ENCODE results near the gene LINC00632.

Gene LINC00632

GRCh38 chrX:140712413-140713173, 3.0 kb downstream of the LINC00632 start:
- H3K36me3 ChIP-seq (ENCODE audit: control insufficient read depth in 2 of 2, insufficient read depth in 2 of 2, low read length in 2 of 2) = no peaks in the 10 kb centered on the region
- peak overlapping the region; percentile 58 for H3K27ac ChIP-seq (ENCODE audit: low read length)
- peak overlapping the region; percentile 53 to 63 for H3K4me3 ChIP-seq (ENCODE audit: low read length in 2 of 2)
- no peaks in the 10 kb centered on the region for H3K9me3 ChIP-seq (ENCODE audit: control insufficient read depth in 2 of 2, low read length in 2 of 2)
- peak overlapping the region in 1 of 2 donors; percentile 51 for H3K9ac ChIP-seq (ENCODE audit: low read length in 2 of 2)
- peaks cover 6% of the 10 kb centered on the region for H3K4me1 ChIP-seq (ENCODE audit: control insufficient read depth, insufficient read depth, low read length)
- peaks cover 0 to 13% of the 10 kb centered on the region in 2 donors for H3K27me3 ChIP-seq (ENCODE audit: control insufficient read depth in 1 of 2, insufficient read depth in 2 of 2, low read length in 2 of 2)

GRCh38 chrX:140713174-140713539, 3.6 kb downstream of the LINC00632 start:
- H3K4me3 ChIP-seq (ENCODE audit: low read length in 2 of 2) = peak overlapping the region; percentile 53 to 63
- H3K27ac ChIP-seq (ENCODE audit: low read length) = peak overlapping the region; percentile 58
- no peaks in the 10 kb centered on the region for H3K36me3 ChIP-seq (ENCODE audit: control insufficient read depth in 2 of 2, insufficient read depth in 2 of 2, low read length in 2 of 2)
- no peaks in the 10 kb centered on the region for H3K9me3 ChIP-seq (ENCODE audit: control insufficient read depth in 2 of 2, low read length in 2 of 2)
- H3K9ac ChIP-seq (ENCODE audit: low read length in 2 of 2) = peak overlapping the region in 1 of 2 donors; percentile 47
- H3K27me3 ChIP-seq (ENCODE audit: control insufficient read depth in 1 of 2, insufficient read depth in 2 of 2, low read length in 2 of 2) = peaks cover 0 to 13% of the 10 kb centered on the region in 2 donors
- peaks cover 6% of the 10 kb centered on the region for H3K4me1 ChIP-seq (ENCODE audit: control insufficient read depth, insufficient read depth, low read length)

- no peaks in the 10 kb centered on the region for H3K36me3 ChIP-seq (ENCODE audit: control insufficient read depth in 2 of 2, insufficient read depth in 2 of 2, low read length in 2 of 2)
Observed at GRCh38 chrX:140715787-140716186, 6.2 kb downstream of the LINC00632 start.

GRCh38 chrX:140723121-140723715, 13.7 kb downstream of the LINC00632 start:
- H3K9me3 ChIP-seq (ENCODE audit: control insufficient read depth in 2 of 2, low read length in 2 of 2) = no peaks in the 10 kb centered on the region
- peaks cover 0 to 12% of the 10 kb centered on the region in 2 donors for H3K27me3 ChIP-seq (ENCODE audit: control insufficient read depth in 1 of 2, insufficient read depth in 2 of 2, low read length in 2 of 2)
- H3K36me3 ChIP-seq (ENCODE audit: control insufficient read depth in 2 of 2, insufficient read depth in 2 of 2, low read length in 2 of 2) = no peaks in the 10 kb centered on the region
- H3K4me3 ChIP-seq (ENCODE audit: low read length in 2 of 2) = no peak overlapping the region
- no peaks in the 10 kb centered on the region for H3K4me1 ChIP-seq (ENCODE audit: control insufficient read depth, insufficient read depth, low read length)
- no peak overlapping the region for H3K9ac ChIP-seq (ENCODE audit: low read length in 2 of 2)
- no peak overlapping the region for H3K27ac ChIP-seq (ENCODE audit: low read length)

More at GRCh38 chrX:140715787-140716186, 6.2 kb downstream of the LINC00632 start:
- H3K9me3 ChIP-seq (ENCODE audit: control insufficient read depth in 2 of 2, low read length in 2 of 2) = no peaks in the 10 kb centered on the region
- no peak overlapping the region for H3K9ac ChIP-seq (ENCODE audit: low read length in 2 of 2)
- H3K4me1 ChIP-seq (ENCODE audit: control insufficient read depth, insufficient read depth, low read length) = peaks cover 6% of the 10 kb centered on the region
- H3K27ac ChIP-seq (ENCODE audit: low read length) = no peak overlapping the region
- no peak overlapping the region for H3K4me3 ChIP-seq (ENCODE audit: low read length in 2 of 2)
- peaks cover 0 to 13% of the 10 kb centered on the region in 2 donors for H3K27me3 ChIP-seq (ENCODE audit: control insufficient read depth in 1 of 2, insufficient read depth in 2 of 2, low read length in 2 of 2)

GRCh38 chrX:140724309-140724708, 14.8 kb downstream of the LINC00632 start:
- Histone ChIP-seq H3K9me3 (ENCODE audit: control insufficient read depth in 2 of 2, low read length in 2 of 2) (no peaks in the 10 kb centered on the region), H3K4me3 (ENCODE audit: low read length in 2 of 2) (no peak overlapping the region), H3K27ac (ENCODE audit: low read length) (no peak overlapping the region), H3K27me3 (ENCODE audit: control insufficient read depth in 1 of 2, insufficient read depth in 2 of 2, low read length in 2 of 2) (peaks cover 0 to 14% of the 10 kb centered on the region in 2 donors), H3K4me1 (ENCODE audit: control insufficient read depth, insufficient read depth, low read length) (no peaks in the 10 kb centered on the region), H3K9ac (ENCODE audit: low read length in 2 of 2) (no peak overlapping the region), H3K36me3 (ENCODE audit: control insufficient read depth in 2 of 2, insufficient read depth in 2 of 2, low read length in 2 of 2) (no peaks in the 10 kb centered on the region)

GRCh38 chrX:140724736-140725135, 15.2 kb downstream of the LINC00632 start:
- no peaks in the 10 kb centered on the region for H3K36me3 ChIP-seq (ENCODE audit: control insufficient read depth in 2 of 2, insufficient read depth in 2 of 2, low read length in 2 of 2)
- no peaks in the 10 kb centered on the region for H3K9me3 ChIP-seq (ENCODE audit: control insufficient read depth in 2 of 2, low read length in 2 of 2)
- H3K4me3 ChIP-seq (ENCODE audit: low read length in 2 of 2) = no peak overlapping the region
- H3K27ac ChIP-seq (ENCODE audit: low read length) = no peak overlapping the region
- H3K27me3 ChIP-seq (ENCODE audit: control insufficient read depth in 1 of 2, insufficient read depth in 2 of 2, low read length in 2 of 2) = peaks cover 0 to 14% of the 10 kb centered on the region in 2 donors
- H3K4me1 ChIP-seq (ENCODE audit: control insufficient read depth, insufficient read depth, low read length) = no peaks in the 10 kb centered on the region
- H3K9ac ChIP-seq (ENCODE audit: low read length in 2 of 2) = no peak overlapping the region

GRCh38 chrX:140725500-140725899, 15.9 kb downstream of the LINC00632 start:
- no peak overlapping the region for H3K4me3 ChIP-seq (ENCODE audit: low read length in 2 of 2)
- no peak overlapping the region for H3K27ac ChIP-seq (ENCODE audit: low read length)
- H3K9me3 ChIP-seq (ENCODE audit: control insufficient read depth in 2 of 2, low read length in 2 of 2) = no peaks in the 10 kb centered on the region
- H3K9ac ChIP-seq (ENCODE audit: low read length in 2 of 2) = no peak overlapping the region
- no peaks in the 10 kb centered on the region for H3K36me3 ChIP-seq (ENCODE audit: control insufficient read depth in 2 of 2, insufficient read depth in 2 of 2, low read length in 2 of 2)
- H3K27me3 ChIP-seq (ENCODE audit: control insufficient read depth in 1 of 2, insufficient read depth in 2 of 2, low read length in 2 of 2) = peaks cover 0 to 14% of the 10 kb centered on the region in 2 donors
- H3K4me1 ChIP-seq (ENCODE audit: control insufficient read depth, insufficient read depth, low read length) = no peaks in the 10 kb centered on the region

- H3K9me3 ChIP-seq (ENCODE audit: control insufficient read depth in 2 of 2, low read length in 2 of 2) = no peaks in the 10 kb centered on the region
- peaks cover 0 to 2% of the 10 kb centered on the region in 2 donors for H3K27me3 ChIP-seq (ENCODE audit: control insufficient read depth in 1 of 2, insufficient read depth in 2 of 2, low read length in 2 of 2)
- no peak overlapping the region for H3K4me3 ChIP-seq (ENCODE audit: low read length in 2 of 2)
- no peaks in the 10 kb centered on the region for H3K36me3 ChIP-seq (ENCODE audit: control insufficient read depth in 2 of 2, insufficient read depth in 2 of 2, low read length in 2 of 2)
- H3K4me1 ChIP-seq (ENCODE audit: control insufficient read depth, insufficient read depth, low read length) = no peaks in the 10 kb centered on the region
- no peak overlapping the region for H3K27ac ChIP-seq (ENCODE audit: low read length)
- H3K9ac ChIP-seq (ENCODE audit: low read length in 2 of 2) = no peak overlapping the region
Observed at GRCh38 chrX:140733766-140734342, 24.3 kb downstream of the LINC00632 start.

GRCh38 chrX:140744085-140744484, 34.5 kb downstream of the LINC00632 start:
- Histone ChIP-seq H3K27ac (ENCODE audit: low read length) (no peak overlapping the region), H3K4me3 (ENCODE audit: low read length in 2 of 2) (no peak overlapping the region), H3K4me1 (ENCODE audit: control insufficient read depth, insufficient read depth, low read length) (no peaks in the 10 kb centered on the region), H3K27me3 (ENCODE audit: control insufficient read depth in 1 of 2, insufficient read depth in 2 of 2, low read length in 2 of 2) (no peaks in the 10 kb centered on the region), H3K9ac (ENCODE audit: low read length in 2 of 2) (no peak overlapping the region), H3K36me3 (ENCODE audit: control insufficient read depth in 2 of 2, insufficient read depth in 2 of 2, low read length in 2 of 2) (no peaks in the 10 kb centered on the region), H3K9me3 (ENCODE audit: control insufficient read depth in 2 of 2, low read length in 2 of 2) (no peaks in the 10 kb centered on the region)

- no peak overlapping the region for H3K27ac ChIP-seq (ENCODE audit: low read length)
- no peak overlapping the region for H3K4me3 ChIP-seq (ENCODE audit: low read length in 2 of 2)
- no peaks in the 10 kb centered on the region for H3K4me1 ChIP-seq (ENCODE audit: control insufficient read depth, insufficient read depth, low read length)
- no peaks in the 10 kb centered on the region for H3K9me3 ChIP-seq (ENCODE audit: control insufficient read depth in 2 of 2, low read length in 2 of 2)
- H3K9ac ChIP-seq (ENCODE audit: low read length in 2 of 2) = no peak overlapping the region
- H3K36me3 ChIP-seq (ENCODE audit: control insufficient read depth in 2 of 2, insufficient read depth in 2 of 2, low read length in 2 of 2) = no peaks in the 10 kb centered on the region
- H3K27me3 ChIP-seq (ENCODE audit: control insufficient read depth in 1 of 2, insufficient read depth in 2 of 2, low read length in 2 of 2) = peaks cover 0 to 7% of the 10 kb centered on the region in 2 donors
Observed at GRCh38 chrX:140756941-140757340, 47.4 kb downstream of the LINC00632 start.

All from stomach smooth muscle (tissue), 2 donors.